Neural progenitor cell (in vitro differentiated cells): Measurements from ENCODE around the gene DNAAF2.

ENCODE experiments used
- CTCF ChIP-seq: fragments of 200-600 bp; sonication (generic); IDR thresholded peaks from 2 replicates; pipeline ENCODE4 v1.5.1; 2017; ENCODE audit warnings: antibody characterized with exemption, mild to moderate bottlenecking
- EZH2 ChIP-seq: fragments of 200-600 bp; sonication (generic); IDR thresholded peaks from 2 replicates; pipeline ENCODE4 v1.6.1; 2017; ENCODE audit warnings: antibody characterized with exemption, mild to moderate bottlenecking, moderate library complexity
- EZH2phosphoT487 ChIP-seq: fragments of 200-600 bp; sonication (generic); IDR thresholded peaks from 2 replicates; pipeline ENCODE4 v1.6.1; 2017; ENCODE audit warnings: antibody characterized with exemption

- no peak for TF ChIP-seq CTCF
- no peak for TF ChIP-seq EZH2
- TF ChIP-seq EZH2phosphoT487 = no peak
Observed at GRCh38 chr14:49679271-49679670, 44.2 kb upstream of the DNAAF2 start.
